GM11168 (cell line): ENCODE data around the gene BMPER.

Experiments used
- in situ Hi-C: fragments of 300-500 bp; cut with MboI; formaldehyde crosslinking; loops from one replicate; pipeline ENCODE4 v1.12.0; 2022; ENCODE audit warnings: low sequenced_read_pairs; ENCODE audit not compliant: unreplicated experiment

Gene BMPER

DNA sequence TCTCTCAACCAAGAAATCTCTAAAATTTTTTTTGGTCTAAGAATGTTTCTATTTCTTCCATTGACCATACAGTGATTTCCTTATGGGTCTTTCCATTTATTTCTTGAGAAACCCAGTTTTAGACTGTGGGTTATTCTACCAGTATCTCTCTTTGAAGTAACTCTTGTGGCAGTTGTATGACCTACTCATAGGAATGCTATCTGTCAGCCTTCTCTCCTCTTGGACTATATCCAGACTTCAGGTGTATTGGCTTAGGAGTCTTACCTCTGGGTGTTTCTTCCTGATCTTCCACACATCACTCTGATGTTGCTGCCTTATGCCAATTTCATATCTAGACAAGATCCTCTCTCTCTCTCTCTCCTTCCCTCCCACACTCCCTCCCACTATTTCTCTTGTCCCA is 178.1 kb downstream of the BMPER start:
- in situ Hi-C loops, result no loop called here

DNA sequence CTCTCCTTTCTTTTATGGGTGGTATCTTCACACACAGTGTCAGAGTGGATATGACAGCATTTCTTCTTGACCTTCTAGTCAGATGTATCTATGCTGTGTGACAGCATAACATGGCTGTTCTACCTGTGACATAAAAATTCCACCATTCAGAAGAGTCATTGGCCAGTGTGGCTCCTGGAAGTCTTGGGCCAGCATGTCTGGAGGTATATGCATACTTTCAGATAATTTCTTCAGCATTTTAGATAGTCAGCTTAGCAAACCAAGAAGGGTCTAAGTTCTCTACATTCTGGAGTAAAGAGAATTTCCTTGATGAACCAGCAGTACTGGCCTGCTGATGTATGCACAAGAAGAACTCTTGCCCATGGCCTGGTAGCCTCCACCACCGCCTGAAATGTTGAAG is 179.3 kb downstream of the BMPER start:
- in situ Hi-C loops, result no loop called here

DNA sequence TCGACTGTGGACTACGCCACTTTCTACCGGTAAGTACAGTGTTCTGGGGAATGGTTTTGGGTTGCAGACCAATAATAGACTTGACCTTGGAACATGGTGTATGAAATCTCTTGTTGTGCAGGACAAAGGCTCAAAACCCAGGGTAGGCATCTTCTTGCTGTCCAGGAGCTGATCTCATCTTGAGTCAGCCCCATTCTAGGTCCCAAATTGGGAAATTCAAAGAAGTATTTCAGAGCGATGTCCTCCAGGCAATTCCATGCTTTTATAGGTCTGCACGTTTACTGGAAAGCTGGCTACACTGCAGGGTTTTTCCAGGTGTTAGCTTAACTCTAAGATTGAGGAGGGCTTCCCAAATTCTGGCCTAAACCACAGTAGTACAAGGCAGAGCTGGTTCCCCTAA is 180.7 kb downstream of the BMPER start:
- in situ Hi-C loops, result no loop called here

DNA sequence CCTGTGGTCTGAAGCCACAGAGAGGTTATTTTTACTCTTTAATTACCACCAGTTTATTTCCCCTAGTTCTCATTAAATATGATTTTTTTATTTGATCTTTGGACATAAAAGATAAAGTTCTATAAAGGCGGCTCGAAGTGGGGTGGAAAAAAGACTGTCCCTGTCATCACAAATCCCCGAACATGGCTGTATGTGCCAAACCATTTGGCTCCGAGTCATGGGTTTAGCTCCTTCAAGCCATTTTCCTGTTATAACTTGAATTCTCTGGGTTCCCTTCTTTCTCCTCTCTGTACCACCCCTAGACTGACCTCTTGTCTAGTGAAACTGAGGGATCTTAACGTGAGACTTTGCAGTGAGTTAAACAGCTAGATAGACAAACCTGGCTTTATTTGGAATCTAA is 181.6 kb downstream of the BMPER start:
- in situ Hi-C loops, result no loop called here

DNA sequence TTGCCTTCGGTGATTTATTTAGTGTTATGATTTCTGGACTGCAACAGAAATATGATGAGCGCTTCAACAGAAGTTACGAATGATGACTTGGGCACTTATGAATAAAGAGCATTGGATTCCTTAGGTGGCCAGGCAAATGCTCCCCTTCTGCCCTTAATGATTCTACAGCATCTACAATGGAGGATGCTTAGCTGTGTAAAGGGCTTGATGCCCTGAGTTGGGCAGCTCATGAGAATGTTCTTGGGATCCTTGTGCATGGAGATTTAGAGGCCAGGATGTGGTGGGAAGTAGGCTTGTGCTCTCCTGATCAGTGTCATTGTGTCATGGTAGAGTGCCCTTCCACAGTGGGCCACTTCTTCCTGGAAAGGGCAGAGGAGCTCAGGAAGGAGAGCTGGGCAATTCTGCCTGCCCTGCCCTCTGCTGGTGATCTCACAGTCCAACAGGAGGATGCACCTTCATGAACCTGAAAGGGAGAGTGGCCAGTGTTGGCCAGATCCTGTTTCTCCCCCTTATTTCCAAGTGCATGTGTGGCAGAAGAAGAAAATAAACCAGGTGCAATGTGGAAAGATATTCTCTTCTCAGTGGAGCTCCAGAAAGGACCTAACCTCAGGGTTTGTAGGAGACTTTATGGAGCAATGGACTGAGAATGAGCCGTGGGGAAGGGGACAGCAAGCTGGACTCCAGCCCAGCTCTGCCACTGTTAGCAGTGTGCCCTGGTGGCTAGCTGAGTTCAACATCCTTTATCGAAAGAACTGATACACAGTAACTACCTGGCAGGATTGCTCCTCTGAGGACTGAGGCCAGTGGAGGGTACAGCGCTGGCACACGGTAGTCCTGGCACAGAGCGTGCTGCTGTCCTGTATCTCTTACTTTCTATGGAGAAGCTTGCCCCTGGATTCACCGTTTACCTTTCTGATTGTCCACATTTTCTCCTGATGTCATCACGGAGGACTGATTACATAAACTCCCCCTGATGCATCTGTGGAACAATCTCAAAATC is 182.9 kb downstream of the BMPER start:
- in situ Hi-C loops, result no loop called here

DNA sequence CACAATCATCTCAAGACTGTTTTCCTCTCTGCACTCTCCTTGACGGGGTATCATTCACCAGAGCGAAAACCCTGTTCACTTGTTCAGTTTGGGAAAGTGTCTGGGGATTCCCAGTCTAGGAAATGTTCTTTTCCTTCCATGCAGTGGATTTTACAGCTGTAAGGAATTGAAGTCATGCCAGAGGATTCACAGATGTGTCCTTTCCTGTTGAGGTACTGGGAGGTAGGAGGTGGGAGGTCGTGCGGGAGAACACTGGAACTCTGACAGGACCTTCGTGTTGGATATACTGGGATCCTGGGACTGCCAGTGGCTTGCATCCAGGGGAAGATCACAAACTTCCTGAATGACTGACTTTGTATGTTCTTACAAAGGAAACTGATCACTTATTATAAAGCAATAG is 185.5 kb downstream of the BMPER start:
- in situ Hi-C loops, result no loop called here

DNA sequence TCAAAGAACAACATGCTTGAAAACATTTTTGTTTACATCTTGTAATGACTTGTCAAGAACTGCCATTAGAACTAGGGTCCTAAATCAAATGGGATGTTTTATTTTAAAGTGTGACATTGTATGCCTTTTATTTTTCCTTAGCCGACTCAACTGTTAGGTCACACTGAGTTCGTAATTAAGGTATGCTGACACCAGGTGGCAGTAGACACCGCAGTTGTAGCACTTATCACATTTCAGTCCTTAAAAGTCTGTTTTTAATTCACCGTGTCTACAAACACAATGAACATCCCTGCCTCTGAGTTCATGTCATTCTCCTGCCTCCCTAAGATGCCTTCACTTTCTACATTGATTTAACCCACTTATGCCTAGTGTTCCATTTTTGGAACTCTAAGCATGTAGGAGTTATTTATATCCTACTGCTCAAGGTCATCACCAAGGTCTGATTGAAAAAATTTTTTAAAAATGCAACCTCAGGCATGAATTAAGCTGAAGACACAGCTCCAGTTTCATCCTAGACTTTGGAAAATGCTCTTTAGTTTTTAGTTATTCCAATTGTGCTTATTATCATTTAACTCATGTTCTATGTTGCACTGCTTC is 186.1 kb downstream of the BMPER start:
- in situ Hi-C loops, result no loop called here

DNA sequence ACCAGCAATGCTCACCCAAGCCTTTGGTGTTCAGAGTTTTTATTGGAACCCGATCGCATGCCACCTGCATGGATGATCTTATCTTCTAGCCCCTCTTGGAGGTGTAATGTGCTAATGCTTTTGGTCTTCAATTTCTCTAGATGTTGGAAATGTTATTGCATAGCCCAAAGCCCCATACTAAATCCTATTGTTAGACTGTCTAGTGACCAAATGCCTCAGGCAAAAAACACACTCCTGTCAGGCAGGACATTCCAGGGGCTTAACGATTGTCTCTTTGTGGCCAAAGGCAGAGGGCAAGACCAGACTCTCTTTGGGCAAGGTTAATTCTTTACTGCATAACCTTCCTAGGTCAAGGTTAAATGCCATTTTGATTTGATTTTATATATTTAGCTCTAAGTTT is 187.9 kb downstream of the BMPER start:
- in situ Hi-C loops, result no loop called here

DNA sequence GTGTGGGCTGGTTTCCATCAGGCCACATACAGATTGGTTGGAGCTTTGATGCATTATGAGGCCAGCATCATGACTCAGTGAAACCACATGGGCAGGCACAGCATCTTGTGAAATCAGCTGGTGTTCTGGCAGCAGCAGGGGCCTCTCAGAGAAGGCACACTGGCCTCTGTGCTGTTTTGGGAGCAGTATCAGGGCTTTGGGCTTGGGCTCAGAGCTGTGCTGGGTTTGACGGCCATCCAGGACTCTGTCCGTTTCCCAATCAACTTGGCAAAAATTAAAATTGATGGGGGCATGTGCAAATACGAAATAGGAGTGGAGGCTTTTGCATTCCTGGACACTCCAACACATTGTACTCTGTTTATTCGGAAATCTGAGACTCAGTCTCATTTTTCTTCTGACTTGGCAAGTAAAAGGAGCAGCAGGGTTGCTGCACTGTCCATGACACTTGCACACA is 190.9 kb downstream of the BMPER start:
- in situ Hi-C loops, result no loop called here

DNA sequence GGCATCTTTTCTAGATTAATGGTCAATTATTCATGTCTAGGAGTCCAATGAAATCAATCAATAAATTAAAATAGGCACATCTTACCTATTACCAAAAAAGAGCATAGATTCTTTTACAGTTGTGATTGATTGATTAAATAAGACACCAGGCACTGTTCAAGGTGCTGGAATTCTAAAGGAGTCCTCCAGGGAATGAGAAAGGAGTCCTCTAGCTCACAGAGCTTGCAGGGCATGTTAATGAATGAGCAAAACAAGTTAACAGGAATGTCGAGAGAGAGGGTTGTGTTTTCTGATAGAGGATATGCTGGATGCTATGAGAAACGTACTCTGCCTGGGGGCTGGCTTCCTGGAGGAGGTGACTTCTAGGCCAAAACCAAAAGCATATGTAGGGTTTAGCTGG is 191.4 kb downstream of the BMPER start:
- in situ Hi-C loops, result no loop called here

DNA sequence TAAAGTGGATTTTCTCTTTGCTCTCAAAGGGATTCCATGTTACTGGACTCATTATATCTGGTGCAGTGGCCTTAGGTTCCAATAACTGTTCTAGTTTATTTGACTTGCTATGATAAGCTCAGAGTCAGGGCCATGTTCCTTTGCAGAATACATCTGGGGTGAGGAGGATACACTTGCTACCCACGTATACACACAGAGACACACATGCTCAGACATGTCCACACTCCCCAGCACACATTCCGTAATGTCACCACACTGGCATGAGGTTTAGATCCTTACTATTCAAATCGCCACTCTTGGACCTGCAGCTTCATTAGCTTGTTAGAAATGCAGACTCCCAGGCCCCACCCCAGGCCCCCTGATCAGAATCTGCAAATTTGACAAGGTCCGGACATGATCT is 195.3 kb downstream of the BMPER start:
- in situ Hi-C loops, result no loop called here

DNA sequence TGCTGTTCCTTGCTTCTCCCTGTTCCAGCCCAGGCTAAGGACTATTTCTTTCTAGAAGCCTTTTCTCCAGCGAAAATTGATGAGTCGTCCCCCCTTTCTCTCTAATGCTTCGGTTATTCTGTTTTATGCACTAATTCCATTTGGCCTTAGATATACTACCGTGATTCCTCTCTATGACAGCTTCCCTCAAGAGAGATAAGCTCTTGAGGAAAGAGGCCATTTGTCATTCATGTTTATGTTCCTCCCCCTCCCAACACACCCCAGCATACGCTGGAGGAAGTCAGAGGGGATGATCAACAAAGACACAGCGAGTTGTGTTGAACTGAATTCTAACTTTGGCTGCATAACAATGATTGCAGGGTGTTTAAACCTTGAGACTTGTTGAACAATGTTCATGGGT is 198.8 kb downstream of the BMPER start:
- in situ Hi-C loops, result no loop called here

DNA sequence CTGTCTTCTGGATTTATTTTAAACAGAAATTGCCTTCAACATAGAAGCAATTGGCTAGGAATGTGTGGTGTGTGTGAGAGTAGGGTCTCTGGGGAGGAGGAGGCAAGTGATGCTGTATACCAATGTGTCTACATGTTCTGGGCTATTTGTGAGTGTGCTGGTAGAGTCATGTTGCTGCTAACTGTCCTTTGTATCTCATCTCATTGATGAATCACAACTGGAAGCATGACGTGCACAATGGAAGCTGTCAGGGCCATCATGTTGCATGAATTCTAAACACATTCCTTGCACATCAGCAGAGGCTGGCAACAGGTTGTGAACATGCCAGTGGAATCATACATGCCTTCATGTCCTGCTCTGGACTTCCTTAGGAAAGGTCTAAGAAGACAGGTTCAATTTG is 199.7 kb downstream of the BMPER start:
- in situ Hi-C loops, result no loop called here

DNA sequence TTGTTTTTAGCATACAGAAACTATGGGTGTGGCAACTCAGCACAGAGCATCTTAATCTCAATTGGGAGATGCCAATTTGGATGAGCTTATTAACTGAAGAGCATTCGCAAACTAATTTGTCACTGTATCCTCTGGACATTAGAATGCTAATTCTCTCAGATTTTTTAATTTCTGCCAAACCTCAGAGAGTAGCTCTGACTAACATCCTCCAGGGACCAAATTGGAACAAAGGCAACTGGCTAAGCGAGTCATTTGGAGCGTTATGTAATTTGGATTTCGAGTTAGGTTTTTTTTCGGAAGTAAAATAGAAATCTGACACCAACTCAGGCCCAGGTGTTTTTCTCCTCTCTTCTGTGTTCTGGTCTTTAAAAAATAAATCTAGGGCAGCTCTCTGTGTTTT is 201.9 kb downstream of the BMPER start:
- in situ Hi-C loops, result no loop called here

DNA sequence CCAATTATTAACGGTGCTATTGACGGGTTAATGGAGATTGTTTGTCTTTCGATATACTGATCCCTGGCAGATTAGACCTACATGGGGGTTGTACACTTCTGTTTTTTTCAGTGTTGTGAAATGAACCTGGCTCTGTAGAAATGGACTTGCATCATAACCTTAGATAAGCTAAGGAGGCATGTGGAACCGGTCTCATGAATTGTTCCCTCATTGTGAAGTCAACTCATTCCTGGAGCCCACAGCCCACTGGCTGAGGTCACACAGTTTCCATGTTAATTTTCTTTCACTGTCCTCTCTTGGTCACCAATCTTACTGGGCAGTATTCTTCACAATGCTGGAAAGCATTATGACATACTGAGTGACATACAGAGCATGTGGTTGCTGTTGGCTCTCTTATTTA is 202.8 kb downstream of the BMPER start:
- in situ Hi-C loops, result no loop called here

DNA sequence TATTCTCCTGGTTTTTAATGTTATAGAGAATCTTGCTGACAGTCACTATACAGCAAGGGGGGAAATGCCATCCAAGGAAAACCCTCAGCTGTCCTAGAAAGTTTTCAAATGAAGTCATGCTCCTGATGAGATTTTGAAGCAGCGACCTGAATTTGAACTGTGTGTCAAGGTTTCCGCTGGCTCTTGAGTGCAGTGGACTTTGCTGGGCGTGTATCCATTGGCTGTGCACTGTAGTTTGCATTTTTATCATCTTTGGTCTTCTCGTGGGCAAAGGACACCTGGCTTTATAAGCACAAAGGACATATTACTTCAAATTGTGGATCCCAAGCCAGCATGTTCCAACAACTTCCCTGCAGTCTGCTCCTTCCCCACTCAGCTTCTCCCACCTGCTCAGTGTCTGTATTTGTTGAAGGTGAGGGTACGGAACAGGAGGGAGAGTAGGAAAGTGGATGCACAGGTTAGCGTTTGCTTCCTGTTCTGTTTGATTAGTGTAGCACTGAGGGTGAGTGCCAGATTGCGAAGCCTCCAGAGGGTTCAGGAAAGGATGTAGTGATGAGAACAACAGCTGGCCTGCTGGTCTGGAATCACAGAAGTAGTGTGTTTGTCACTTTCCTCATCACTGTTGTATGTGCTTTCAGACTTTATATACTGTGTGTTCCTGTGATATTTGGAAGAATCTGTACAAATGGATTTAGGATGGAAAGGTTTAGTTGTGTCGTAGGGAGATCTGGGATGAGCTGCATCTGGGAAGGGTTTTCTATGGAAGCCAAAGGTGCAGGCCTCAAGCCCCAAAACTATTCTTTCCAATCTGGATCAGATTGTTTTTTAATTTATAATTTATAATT is 204.8 kb downstream of the BMPER start:
- in situ Hi-C loops, result no loop called here

DNA sequence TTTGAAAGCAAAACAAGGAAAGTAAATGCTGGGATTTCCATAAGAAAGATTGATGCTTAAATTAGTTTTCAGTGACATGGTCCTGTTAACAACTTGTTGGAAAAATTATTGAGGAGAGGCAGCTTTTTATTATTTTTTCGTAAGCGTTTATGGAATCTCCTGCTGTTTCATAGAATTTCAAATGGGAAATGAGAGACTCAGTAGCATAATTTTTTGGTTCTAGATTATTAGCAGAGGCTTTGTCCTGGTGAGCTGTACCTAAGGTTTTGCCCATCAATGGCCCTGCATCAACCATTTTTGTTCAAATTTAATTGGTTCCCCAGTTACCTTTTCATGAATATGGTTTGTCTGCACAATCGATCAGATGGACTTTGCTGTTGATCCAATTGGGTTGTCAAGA is 205.7 kb downstream of the BMPER start:
- in situ Hi-C loops, result no loop called here

DNA sequence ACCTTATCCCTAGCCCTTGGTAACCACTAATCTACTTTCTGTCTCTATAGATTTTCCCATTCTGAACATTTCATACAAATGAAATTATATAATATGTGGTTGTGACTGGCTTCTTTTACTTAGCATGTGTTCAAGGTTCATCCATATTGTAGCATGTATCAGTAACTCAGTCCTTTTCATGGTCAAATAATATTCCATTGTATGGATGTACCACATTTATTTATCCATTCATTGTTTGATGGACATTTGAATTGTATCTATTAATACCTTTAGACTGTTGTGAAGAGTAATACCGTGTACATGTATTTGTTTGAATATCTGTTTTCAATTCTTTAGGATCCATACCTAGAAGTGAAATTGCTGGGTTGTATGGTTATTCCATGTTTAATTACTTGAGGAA is 210.2 kb downstream of the BMPER start:
- in situ Hi-C loops, result no loop called here

DNA sequence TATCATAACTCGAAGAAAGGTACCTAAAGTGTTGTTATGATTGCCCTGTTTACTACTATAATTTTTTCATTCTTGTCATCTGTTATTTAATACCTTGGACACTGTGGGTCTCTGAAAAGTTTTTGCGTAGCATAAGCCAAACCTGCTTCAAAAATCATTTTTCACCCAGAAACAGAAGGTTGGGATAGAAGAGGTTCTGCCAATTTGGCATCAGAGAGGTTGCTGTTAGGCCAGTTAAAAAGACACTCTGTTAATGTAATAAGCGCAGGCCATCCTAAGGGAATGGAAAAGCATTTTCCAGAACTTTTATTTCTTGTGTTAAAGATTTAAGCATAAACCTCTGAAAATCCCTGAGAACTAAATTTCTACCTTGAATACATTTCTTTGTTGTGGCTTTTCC is 212.2 kb downstream of the BMPER start:
- in situ Hi-C loops, result no loop called here

DNA sequence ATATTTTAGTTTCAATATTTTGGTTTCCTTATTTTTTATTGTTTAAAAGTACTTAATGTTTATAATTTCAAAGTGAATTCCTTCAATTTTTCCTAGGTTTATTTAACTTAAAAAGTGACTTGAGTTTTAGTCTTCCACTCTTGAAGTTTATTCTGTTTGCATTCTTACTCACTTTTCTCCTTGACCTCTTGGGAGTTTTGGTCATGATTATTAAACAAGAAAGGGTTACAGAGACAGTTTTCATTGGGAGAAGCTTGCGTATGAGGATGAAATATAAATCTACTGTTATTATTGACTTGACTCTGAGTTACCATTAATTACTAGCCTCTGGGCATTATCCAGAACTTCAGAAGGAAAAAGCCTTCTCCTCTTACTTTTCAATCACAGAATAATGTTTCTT is 216.0 kb downstream of the BMPER start:
- in situ Hi-C loops, result no loop called here

DNA sequence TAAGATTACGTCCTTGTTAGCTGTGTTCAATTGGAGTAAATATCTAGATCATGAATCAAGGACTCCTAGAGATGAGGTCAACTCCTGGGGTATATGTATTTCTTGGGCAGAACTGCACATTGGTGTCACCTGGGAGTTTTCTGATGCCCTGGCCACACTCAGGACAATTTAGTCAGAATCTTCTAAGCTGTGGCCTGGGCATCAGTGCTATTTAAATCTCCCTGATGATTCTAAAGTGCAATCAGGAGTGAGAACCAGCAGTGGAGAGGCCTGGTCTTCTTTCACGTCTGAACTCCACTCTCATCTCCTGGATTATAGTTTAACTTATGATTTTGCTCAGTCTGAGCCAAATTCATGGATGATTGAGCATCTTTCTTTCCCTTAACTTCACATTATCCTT is 218.0 kb downstream of the BMPER start:
- in situ Hi-C loops, result no loop called here
